H9 (cell line): ENCODE results near the gene TBCB. TPM values are rescaled to one million over a fixed set of nuclear protein-coding genes. Genes with fewer than 3 reads are reported as not detected.

ENCODE experiments used
- DNase-seq: peaks from one replicate; pipeline ENCODE4 v3.0.0-alpha.2; 2017
- H2AFZ ChIP-seq: one replicate; pipeline ENCODE4 v1.6.1; 2013; ENCODE audit warnings: mild to moderate bottlenecking, low read length, control low read depth, moderate library complexity
- H2AK5ac ChIP-seq: 2 replicates; pipeline ENCODE4 v1.6.1; 2013; ENCODE audit warnings: low read length, control low read depth, mixed read lengths; ENCODE audit not compliant: insufficient read length
- H2BK120ac ChIP-seq: one replicate; pipeline ENCODE4 v1.6.1; 2013; ENCODE audit warnings: low read depth, mild to moderate bottlenecking, low read length, control low read depth, inconsistent platforms; ENCODE audit not compliant: poor library complexity, severe bottlenecking
- H2BK12ac ChIP-seq: 2 replicates; pipeline ENCODE4 v1.6.1; 2013; ENCODE audit warnings: low read length, control low read depth, mixed read lengths, low read depth; ENCODE audit not compliant: insufficient read length
- H2BK15ac ChIP-seq: 2 replicates; pipeline ENCODE4 v1.6.1; 2013; ENCODE audit warnings: low read depth, low read length, control low read depth
- H2BK20ac ChIP-seq: one replicate; pipeline ENCODE4 v1.6.1; 2013; ENCODE audit warnings: low read depth, mild to moderate bottlenecking, low read length, control low read depth, inconsistent platforms; ENCODE audit not compliant: poor library complexity, severe bottlenecking
- H2BK5ac ChIP-seq: 2 replicates; pipeline ENCODE4 v1.6.1; 2013; ENCODE audit warnings: low read length, control low read depth, mixed read lengths; ENCODE audit not compliant: insufficient read length
- H3K14ac ChIP-seq: 2 replicates; pipeline ENCODE4 v1.6.1; 2013; ENCODE audit warnings: low read length, control low read depth; ENCODE audit not compliant: insufficient read depth
- H3K18ac ChIP-seq: 2 replicates; pipeline ENCODE4 v1.6.1; 2013; ENCODE audit warnings: low read depth, mild to moderate bottlenecking, mixed read lengths, low read length, control low read depth; ENCODE audit not compliant: insufficient read length
- H3K23ac ChIP-seq: 2 replicates; pipeline ENCODE4 v1.6.1; 2013; ENCODE audit warnings: low read length, control low read depth, mixed read lengths, low read depth; ENCODE audit not compliant: insufficient read length
- H3K23me2 ChIP-seq: 2 replicates; pipeline ENCODE4 v1.6.1; 2013; ENCODE audit warnings: low read depth, mild to moderate bottlenecking, mixed read lengths, low read length, control low read depth; ENCODE audit not compliant: insufficient read length, poor library complexity, severe bottlenecking
- H3K27ac ChIP-seq: 2 replicates; pipeline ENCODE4 v1.5.1; 2013; ENCODE audit warnings: low read length, control low read depth, mixed read lengths, low read depth; ENCODE audit not compliant: insufficient read length
- H3K27me3 ChIP-seq: 2 replicates; pipeline ENCODE4 v1.6.1; 2013; ENCODE audit warnings: low read length, control low read depth, inconsistent platforms; ENCODE audit not compliant: insufficient read depth
- H3K4ac ChIP-seq: 2 replicates; pipeline ENCODE4 v1.6.1; 2013; ENCODE audit warnings: low read depth, mild to moderate bottlenecking, control low read depth, inconsistent platforms, low read length, moderate library complexity
- H3K4me1 ChIP-seq: 2 replicates; pipeline ENCODE4 v1.6.1; 2013; ENCODE audit warnings: low read length, control low read depth, inconsistent platforms; ENCODE audit not compliant: insufficient read depth
- H3K4me2 ChIP-seq: 2 replicates; pipeline ENCODE4 v1.6.1; 2013; ENCODE audit warnings: low read length, control low read depth, mixed read lengths; ENCODE audit not compliant: insufficient read length, insufficient read depth
- H3K56ac ChIP-seq: 2 replicates; pipeline ENCODE4 v1.6.1; 2013; ENCODE audit warnings: low read depth, mild to moderate bottlenecking, mixed read lengths, low read length, control low read depth; ENCODE audit not compliant: insufficient read length
- H3K79me1 ChIP-seq: 2 replicates; pipeline ENCODE4 v1.6.1; 2013; ENCODE audit warnings: low read depth, mild to moderate bottlenecking, moderate library complexity, low read length, control low read depth, inconsistent platforms; ENCODE audit not compliant: insufficient read depth, poor library complexity, severe bottlenecking
- H3K79me2 ChIP-seq: 2 replicates; pipeline ENCODE4 v1.6.1; 2013; ENCODE audit warnings: low read length, control low read depth, inconsistent platforms; ENCODE audit not compliant: insufficient read depth
- H3K9ac ChIP-seq: 2 replicates; pipeline ENCODE4 v1.6.1; 2013; ENCODE audit warnings: low read length, control low read depth, mixed read lengths; ENCODE audit not compliant: insufficient read length; ENCODE audit errors: extremely low read depth
- H3K9me3 ChIP-seq: one replicate; pipeline ENCODE4 v1.6.1; 2013; ENCODE audit warnings: low read depth, low read length, inconsistent platforms; ENCODE audit not compliant: control insufficient read depth
- H3T11ph ChIP-seq: one replicate; pipeline ENCODE4 v1.6.1; 2013; ENCODE audit warnings: mild to moderate bottlenecking, low read length, control low read depth, inconsistent platforms
- H4K20me1 ChIP-seq: one replicate; pipeline ENCODE4 v1.6.1; 2013; ENCODE audit not compliant: control insufficient read depth, insufficient read length, insufficient read depth
- H4K5ac ChIP-seq: 2 replicates; pipeline ENCODE4 v1.6.1; 2013; ENCODE audit warnings: low read depth, mild to moderate bottlenecking, mixed read lengths, low read length, control low read depth; ENCODE audit not compliant: insufficient read length
- H4K8ac ChIP-seq: replicated peaks from 2 replicates; pipeline ENCODE4 v1.6.1; 2013; ENCODE audit warnings: low read length, control low read depth, mixed read lengths, low read depth; ENCODE audit not compliant: insufficient read length
- H4K91ac ChIP-seq: 2 replicates; pipeline ENCODE4 v1.6.1; 2013; ENCODE audit warnings: low read depth, mild to moderate bottlenecking, moderate library complexity, mixed read lengths, low read length, control low read depth; ENCODE audit not compliant: insufficient read length
- H3K27ac Mint-ChIP-seq, 3 experiments: 2 replicates in 2 of 3; 3 replicates in 1 of 3; pipeline ENCODE4 v1.8.0; 2020 to 2021; ENCODE audit warnings: mixed read lengths in 3 of 3, mild to moderate bottlenecking in 1 of 3, moderate library complexity in 1 of 3
- H3K27me3 Mint-ChIP-seq: 2 replicates; pipeline ENCODE4 v1.8.0; 2021; ENCODE audit warnings: low read depth, mild to moderate bottlenecking, moderate library complexity, mixed read lengths
- H3K36me3 Mint-ChIP-seq, 3 experiments: 2 replicates in 2 of 3; 3 replicates in 1 of 3; pipeline ENCODE4 v1.8.0; 2020 to 2021; ENCODE audit warnings: low read depth in 3 of 3, mixed read lengths in 3 of 3; ENCODE audit not compliant: insufficient read depth in 1 of 3
- H3K4me1 Mint-ChIP-seq, 2 experiments: 2 replicates each; pipeline ENCODE4 v1.8.0; 2020; ENCODE audit warnings: mixed read lengths in 2 of 2
- H3K4me3 Mint-ChIP-seq, 2 experiments: 2 replicates in 1 of 2; 3 replicates in 1 of 2; pipeline ENCODE4 v1.8.0; 2020 to 2021; ENCODE audit warnings: mild to moderate bottlenecking in 2 of 2, mixed read lengths in 2 of 2, moderate library complexity in 1 of 2
- H3K9me3 Mint-ChIP-seq, 2 experiments: 2 replicates in 1 of 2; 3 replicates in 1 of 2; pipeline ENCODE4 v1.8.0; 2020; ENCODE audit warnings: mild to moderate bottlenecking in 2 of 2, mixed read lengths in 2 of 2, moderate library complexity in 1 of 2
- WGBS: extraction: QIAGEN DNeasy Blood & Tissue Kit; methylation state at CpG from one replicate; pipeline ENCODE4 v1.1.7; 2013; ENCODE audit warnings: missing lambda C conversion rate, low lambda C conversion rate, mixed read lengths; ENCODE audit not compliant: insufficient read length; ENCODE audit errors: extremely low coverage; 5-methylcytosine and 5-hydroxymethylcytosine counted together
- total RNA-seq: library from RNA; stranded (reverse); gene quantifications from 2 replicates; pipeline ENCODE4 v1.2.1, GENCODE V29; 2021
- TF ChIP-seq, protein P1 (sequence below): fragments of 200-600 bp; sonication (generic); conservative IDR thresholded peaks from 3 replicates; pipeline ENCODE4 v1.8.0; 2021; ENCODE audit warnings: antibody characterized with exemption, mild to moderate bottlenecking

Gene TBCB
- total RNA-seq, 1 experiment from 2014 or later: 216 TPM

DNA sequence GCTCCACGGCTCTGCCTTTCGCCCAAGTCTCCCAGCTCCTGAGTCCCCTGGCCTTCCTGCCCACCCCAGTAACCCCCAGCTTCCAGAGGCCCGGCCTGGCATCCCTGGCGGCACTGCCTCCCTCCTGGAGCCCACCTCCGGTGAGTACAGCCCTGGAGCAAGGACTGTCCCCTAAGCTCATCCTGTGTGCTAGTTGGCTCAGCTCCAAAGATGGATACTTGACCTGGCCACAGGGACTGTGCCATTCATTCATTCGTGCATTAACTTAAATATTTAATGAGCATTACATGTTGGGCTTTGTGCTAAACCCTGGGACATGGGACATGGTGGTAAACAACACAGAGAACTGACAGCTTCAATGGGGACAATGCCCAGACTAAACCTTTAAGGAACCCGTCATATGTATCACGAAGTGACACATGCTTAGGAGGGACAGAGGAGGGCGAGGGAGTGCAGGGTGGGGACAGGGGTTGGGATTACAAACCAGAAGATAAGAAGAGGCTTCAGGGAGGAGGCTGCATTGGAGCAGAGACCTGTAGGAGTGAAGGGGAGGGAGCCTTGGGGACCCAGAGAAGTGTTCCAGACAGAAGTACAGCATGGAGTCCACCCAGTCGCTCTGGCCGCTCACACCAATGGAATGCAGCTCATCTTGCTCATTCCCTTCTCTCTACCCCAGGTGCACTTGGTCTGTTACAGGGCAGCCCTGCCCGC lies 11.3 kb upstream of the TBCB start:
- no peak overlapping the region for H2AFZ ChIP-seq
- no peaks in the 10 kb centered on the region; the same call in 1 of the 2 replicates for H3K27me3 Mint-ChIP-seq

More for the DNA sequence above, 11.3 kb upstream of the TBCB start:
- TF ChIP-seq, protein P1, sequence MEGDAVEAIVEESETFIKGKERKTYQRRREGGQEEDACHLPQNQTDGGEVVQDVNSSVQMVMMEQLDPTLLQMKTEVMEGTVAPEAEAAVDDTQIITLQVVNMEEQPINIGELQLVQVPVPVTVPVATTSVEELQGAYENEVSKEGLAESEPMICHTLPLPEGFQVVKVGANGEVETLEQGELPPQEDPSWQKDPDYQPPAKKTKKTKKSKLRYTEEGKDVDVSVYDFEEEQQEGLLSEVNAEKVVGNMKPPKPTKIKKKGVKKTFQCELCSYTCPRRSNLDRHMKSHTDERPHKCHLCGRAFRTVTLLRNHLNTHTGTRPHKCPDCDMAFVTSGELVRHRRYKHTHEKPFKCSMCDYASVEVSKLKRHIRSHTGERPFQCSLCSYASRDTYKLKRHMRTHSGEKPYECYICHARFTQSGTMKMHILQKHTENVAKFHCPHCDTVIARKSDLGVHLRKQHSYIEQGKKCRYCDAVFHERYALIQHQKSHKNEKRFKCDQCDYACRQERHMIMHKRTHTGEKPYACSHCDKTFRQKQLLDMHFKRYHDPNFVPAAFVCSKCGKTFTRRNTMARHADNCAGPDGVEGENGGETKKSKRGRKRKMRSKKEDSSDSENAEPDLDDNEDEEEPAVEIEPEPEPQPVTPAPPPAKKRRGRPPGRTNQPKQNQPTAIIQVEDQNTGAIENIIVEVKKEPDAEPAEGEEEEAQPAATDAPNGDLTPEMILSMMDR: no peak
- no peaks in the 10 kb centered on the region for H3K23me2 ChIP-seq
- no peak overlapping the region for H2BK5ac ChIP-seq
- no peak overlapping the region for H2BK20ac ChIP-seq
- H3K4me1 Mint-ChIP-seq: peaks cover 12 to 13% of the 10 kb centered on the region in 2 experiments
- no peak overlapping the region for H4K8ac ChIP-seq
- no peak for DNase-seq
- no peak overlapping the region for H4K91ac ChIP-seq
- H3K79me1 ChIP-seq: no peaks in the 10 kb centered on the region
- no peaks in the 10 kb centered on the region for H3K9me3 ChIP-seq
- no peaks in the 10 kb centered on the region for H3K4me1 ChIP-seq
- no peaks in the 10 kb centered on the region for H4K20me1 ChIP-seq
- H3K36me3 Mint-ChIP-seq: peaks cover 26 to 73% (median 53%) of the 10 kb centered on the region in 3 experiments
- H3K56ac ChIP-seq: no peak overlapping the region
- H2BK15ac ChIP-seq: no peak overlapping the region
- no CpG with 5 or more reads among the region's 12 CpGs for WGBS
- no peak overlapping the region for H2AK5ac ChIP-seq
- no peak overlapping the region for H3K27ac Mint-ChIP-seq
- H3K18ac ChIP-seq: no peak overlapping the region
- no peak overlapping the region for H3K4me3 Mint-ChIP-seq
- no peak overlapping the region for H4K5ac ChIP-seq
- no peak overlapping the region for H3K4me2 ChIP-seq
- H2BK120ac ChIP-seq: no peak overlapping the region
- no peak overlapping the region for H3T11ph ChIP-seq
- no peaks in the 10 kb centered on the region for H3K27me3 ChIP-seq
- no peak overlapping the region for H3K4ac ChIP-seq
- H3K79me2 ChIP-seq: no peaks in the 10 kb centered on the region
- H3K14ac ChIP-seq: no peak overlapping the region
- H2BK12ac ChIP-seq: no peak overlapping the region
- no peak overlapping the region for H3K9ac ChIP-seq
- H3K9me3 Mint-ChIP-seq: no peaks in the 10 kb centered on the region
- H3K23ac ChIP-seq: no peak overlapping the region
- no peak overlapping the region for H3K27ac ChIP-seq
